Endothelial cell of umbilical vein (primary cell): ENCODE results near the gene COPE. TPM values are rescaled to one million over a fixed set of nuclear protein-coding genes. Genes with fewer than 3 reads are reported as not detected.

Experiments
- BruUV-seq: library from RNA; stranded (reverse); fragments of 400-500 nt; replicated peaks from 2 replicates; lab custom pipeline; 2021; lab: Mats Ljungman, UMichigan
- CTCF ChIA-PET: fragments of 300-600, 350-600 bp; sonication (Branson Sonifier 250); formaldehyde crosslinking; loops from one replicate; lab custom pipeline; 2021; ENCODE audit warnings: antibody characterized with exemption, inconsistent platforms; lab: Charles Lee
- POLR2A ChIA-PET: fragments of 300-600, 350-600 bp; sonication (Branson Sonifier 250); formaldehyde crosslinking; loops from one replicate; lab custom pipeline; 2021; ENCODE audit warnings: antibody characterized with exemption, inconsistent platforms; lab: Charles Lee
- DNase-seq: peaks from one replicate; pipeline ENCODE4 v3.0.0-alpha.2; 2011; ENCODE audit warnings: low read depth, low spot score
- FAIRE-seq: peaks from 2 replicates; lab custom pipeline; 2011; peaks lifted over from hg19 to GRCh38; lab: Jason Lieb, UNC
- H2AFZ ChIP-seq: 2 replicates; pipeline ENCODE4 v1.6.0; 2012; ENCODE audit warnings: low read depth, low read length, control low read depth, inconsistent platforms
- H3K27ac ChIP-seq: 2 replicates; pipeline ENCODE4 v1.5.1; 2011; ENCODE audit warnings: low read depth, mild to moderate bottlenecking, control low read depth, low read length, moderate library complexity; ENCODE audit not compliant: insufficient read depth
- H3K27me3 ChIP-seq, 2 experiments: 2 replicates each; pipeline versions ENCODE4 v1.6.0 to v1.6.1; 2011; ENCODE audit warnings: low read length in 2 of 2, mixed read lengths in 1 of 2; ENCODE audit not compliant: control insufficient read depth in 2 of 2, insufficient read depth in 2 of 2
- H3K36me3 ChIP-seq, 2 experiments: 2 replicates in 1 of 2; 3 replicates in 1 of 2; pipeline ENCODE4 v1.5.1; 2011; ENCODE audit warnings: low read length in 2 of 2, mild to moderate bottlenecking in 1 of 2, moderate library complexity in 1 of 2; ENCODE audit not compliant: control insufficient read depth in 2 of 2, insufficient read depth in 2 of 2; ENCODE audit errors: extremely low read depth in 1 of 2
- H3K4me1 ChIP-seq: 3 replicates; pipeline ENCODE4 v1.5.1; 2011; ENCODE audit warnings: mild to moderate bottlenecking, low read length; ENCODE audit not compliant: control insufficient read depth, insufficient read depth; ENCODE audit errors: extremely low read depth
- H3K4me2 ChIP-seq: 2 replicates; pipeline ENCODE4 v1.6.1; 2011; ENCODE audit warnings: low read length, control low read depth, mixed read lengths; ENCODE audit not compliant: insufficient read depth
- H3K4me3 ChIP-seq, 3 experiments: fragments of 200-600 bp in 1 of 3; sonication (generic), shearing (Covaris generic) in 1 of 3; replicated peaks in 1 of 3; 2 replicates each; pipeline ENCODE4 v1.5.1; 2011 to 2016; ENCODE audit warnings: control low read depth in 3 of 3, low read length in 3 of 3, mild to moderate bottlenecking in 2 of 3, inconsistent platforms in 1 of 3, low read depth in 1 of 3, moderate library complexity in 1 of 3; ENCODE audit not compliant: insufficient read depth in 1 of 3
- H3K79me2 ChIP-seq: 2 replicates; pipeline ENCODE4 v1.6.0; 2012; ENCODE audit warnings: low read length, inconsistent platforms; ENCODE audit not compliant: control insufficient read depth, insufficient read depth
- H3K9ac ChIP-seq: replicated peaks from 2 replicates; pipeline ENCODE3; 2011; ENCODE audit warnings: low read length, control low read depth; ENCODE audit not compliant: insufficient read depth; ENCODE audit errors: extremely low read depth
- H3K9me1 ChIP-seq: replicated peaks from 3 replicates; pipeline ENCODE4 v1.6.0; 2011; ENCODE audit warnings: mild to moderate bottlenecking, low read length; ENCODE audit not compliant: control insufficient read depth, insufficient read depth; ENCODE audit errors: extremely low read depth
- H3K9me3 ChIP-seq: replicated peaks from 2 replicates; pipeline ENCODE4 v1.5.1; 2012; ENCODE audit warnings: low read length, inconsistent platforms; ENCODE audit not compliant: control insufficient read depth, insufficient read depth
- H4K20me1 ChIP-seq: replicated peaks from 2 replicates; pipeline ENCODE3; 2011; ENCODE audit warnings: mild to moderate bottlenecking, low read length; ENCODE audit not compliant: control insufficient read depth, insufficient read depth; ENCODE audit errors: extremely low read depth
- GATA2 ChIP-seq: IDR thresholded peaks from 2 replicates; pipeline ENCODE4 v1.7.0; 2011; ENCODE audit warnings: low read depth, mild to moderate bottlenecking, moderate library complexity, mixed read lengths, low read length; ENCODE audit not compliant: insufficient read length, insufficient read depth
- JUN ChIP-seq: IDR thresholded peaks from 2 replicates; pipeline ENCODE4 v1.6.1; 2011; ENCODE audit warnings: borderline replicate concordance, low read depth; ENCODE audit not compliant: insufficient read length, insufficient read depth
- POLR2AphosphoS5 ChIP-seq: IDR thresholded peaks from 2 replicates; pipeline ENCODE4 v1.6.1; 2012; ENCODE audit warnings: low read depth, mild to moderate bottlenecking, control low read depth, low read length, moderate library complexity; ENCODE audit not compliant: insufficient read depth
- dilution Hi-C: fragments of 300-500 bp; cut with MboI; formaldehyde crosslinking; loops from one replicate; pipeline ENCODE4 v1.15.0; 2019; ENCODE audit warnings: low sequenced_read_pairs; ENCODE audit not compliant: extremely low pct_ligation_motif_present
- intact Hi-C: fragments of 100-400 bp; cut with micrococcal nuclease; formaldehyde crosslinking; loops from one replicate; pipeline ENCODE4 v1.10.0; 2022
- polyA plus RNA-seq, 4 experiments: library from polyadenylated mRNA; depleted of rRNA in 3 of 4; stranded (reverse) in 3 of 4; unstranded in 1 of 4; fragments of >200 nt; gene quantifications; 2 replicates each; pipeline versions ENCODE4 v1.2.1 to v1.2.3, GENCODE V29; 2011 to 2012; ENCODE audit warnings: missing spikeins in 1 of 4
- total RNA-seq: library from RNA; stranded (reverse); gene quantifications from 2 replicates; pipeline ENCODE4 v1.2.3, GENCODE V29; 2021

The COPE gene
- total and polyA plus RNA-seq, 2 donors (not counting 3 experiments of a cell fraction or from before 2014, with no cell fraction given): 252 to 407 TPM

DNA sequence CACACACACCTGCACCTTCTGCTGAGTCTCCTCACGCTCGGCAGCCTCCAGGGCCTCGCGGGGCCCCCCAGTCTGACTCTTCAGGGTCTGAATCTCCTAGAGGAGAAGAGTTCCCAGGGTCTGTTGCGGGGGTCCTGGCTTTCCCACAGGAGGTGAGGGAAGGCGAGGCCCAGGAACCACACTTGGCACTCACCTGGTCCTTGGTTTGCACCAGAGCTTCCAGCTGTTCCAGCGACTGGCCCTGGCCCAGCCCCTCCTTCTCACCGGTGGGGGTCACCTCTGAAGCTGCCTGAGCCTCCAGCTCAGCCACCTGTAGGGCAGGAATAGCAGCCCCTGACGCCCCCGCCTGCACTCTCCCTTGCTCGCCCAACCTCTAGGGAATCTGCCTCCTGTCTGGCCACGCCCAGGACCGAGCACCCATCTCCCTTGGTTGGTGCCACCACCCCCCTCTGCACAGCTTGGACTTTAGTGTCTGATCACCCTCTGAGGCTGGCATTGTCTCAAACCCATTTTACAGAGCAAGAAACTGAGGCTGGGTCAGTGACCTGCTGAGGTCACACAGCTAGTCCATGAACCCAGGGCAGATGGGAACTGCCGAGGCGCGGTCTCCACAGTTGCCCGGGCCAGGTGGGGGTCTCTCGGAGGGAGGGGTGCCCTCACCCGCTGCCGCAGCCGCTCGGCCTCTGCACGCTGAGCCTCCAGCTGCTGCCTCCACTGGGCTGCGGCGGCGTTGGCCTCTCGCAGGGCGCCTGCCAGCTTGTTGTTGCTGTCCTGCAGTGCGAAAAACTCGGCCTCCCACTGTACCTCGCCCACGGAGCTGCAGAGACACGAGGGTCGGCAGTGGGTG, 12.4 kb upstream of the COPE start:
- CTCF ChIA-PET: interaction anchor here (3.9 kb wide), 1 partner anchor 55 kb away, joined by 16 read pairs; no protein-coding TSS in a partner anchor
- BruUV-seq: no TSS peak

DNA sequence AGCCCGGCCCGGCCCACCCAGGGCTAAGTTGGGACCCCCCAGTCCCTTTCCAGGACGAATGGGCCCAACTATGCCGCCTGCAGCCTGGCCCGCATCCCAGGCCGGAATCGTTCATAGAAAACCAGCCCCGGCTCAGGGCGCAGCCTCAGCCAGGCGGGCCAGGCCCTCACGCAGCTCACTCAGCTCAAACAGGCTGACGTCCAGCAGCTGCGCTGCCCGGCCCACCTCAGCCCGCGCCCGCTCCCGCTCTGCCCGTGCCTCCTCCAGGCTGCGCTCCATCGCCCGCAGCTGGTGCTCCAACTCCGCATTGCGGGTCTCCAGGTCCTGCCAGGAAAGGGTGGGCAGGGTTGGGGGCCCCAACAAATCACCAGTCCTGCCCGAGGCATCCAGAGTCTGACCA, 10.1 kb upstream of the COPE start:
- Histone ChIP-seq H3K9me3 (no peaks in the 10 kb centered on the region), H3K27ac (no peak overlapping the region), H4K20me1 (no peaks in the 10 kb centered on the region), H3K4me3 (no peak overlapping the region), H2AFZ (no peak overlapping the region), H3K36me3 (peaks cover 12 to 58% of the 10 kb centered on the region in 2 experiments), H3K4me1 (no peaks in the 10 kb centered on the region), H3K9ac (no peak overlapping the region), H3K9me1 (no peaks in the 10 kb centered on the region), H3K27me3 (no peaks in the 10 kb centered on the region), H3K79me2 (no peaks in the 10 kb centered on the region), H3K4me2 (no peak overlapping the region)
- peak; percentile 40 for TF ChIP-seq POLR2AphosphoS5
- no peak for TF ChIP-seq GATA2
- CTCF ChIA-PET: interaction anchor here (3.1 kb wide), 1 partner anchor 58 kb away, joined by 16 read pairs; no protein-coding TSS in a partner anchor
- intact Hi-C loops: no loop called here
- no peak for DNase-seq
- dilution Hi-C loops: no loop called here
- no peak for FAIRE-seq
- no TSS peak for BruUV-seq
- POLR2A ChIA-PET: interaction anchor here (0.7 kb wide), 1 partner anchor 66 kb away, joined by 7 read pairs; no protein-coding TSS in a partner anchor

More for the DNA sequence above, 12.4 kb upstream of the COPE start:
- Histone ChIP-seq H3K79me2 (no peaks in the 10 kb centered on the region), H2AFZ (no peak overlapping the region), H3K27ac (no peak overlapping the region), H3K4me2 (no peak overlapping the region), H3K36me3 (peaks cover 12 to 45% of the 10 kb centered on the region in 2 experiments), H3K4me1 (no peaks in the 10 kb centered on the region), H3K27me3 (no peaks in the 10 kb centered on the region), H3K4me3 (no peak overlapping the region), H4K20me1 (no peaks in the 10 kb centered on the region), H3K9ac (no peak overlapping the region), H3K9me3 (no peaks in the 10 kb centered on the region), H3K9me1 (no peaks in the 10 kb centered on the region)
- POLR2A ChIA-PET: interaction anchor here (0.6 to 0.8 kb wide), 2 partner anchors 12 to 55 kb away, joined by 3 to 4 read pairs; partner anchors contain the start of genes COPE and DDX49
- dilution Hi-C loops: no loop called here
- no peak for FAIRE-seq
- no peak for DNase-seq
- intact Hi-C loops: loop anchor here (2.0 kb wide), 1 partner anchor 55 kb away; no protein-coding TSS in a partner anchor
- TF ChIP-seq JUN (no peak), POLR2AphosphoS5 (peak; percentile 9)
